Loucy (cell line): ENCODE measurements around the gene SH3PXD2A.

ENCODE experiments used
- EZH2phosphoT487 ChIP-seq: fragments of 200-600 bp; IDR thresholded peaks from 2 replicates; pipeline ENCODE4 v1.6.1; 2018; ENCODE audit warnings: antibody characterized with exemption, mild to moderate bottlenecking, moderate library complexity, borderline replicate concordance
- TF ChIP-seq, protein P1 (sequence below): fragments of 200-600 bp; sonication (generic); conservative IDR thresholded peaks from 2 replicates; pipeline ENCODE4 v1.5.1; 2014; ENCODE audit warnings: mild to moderate bottlenecking, antibody characterized with exemption, low read length

DNA sequence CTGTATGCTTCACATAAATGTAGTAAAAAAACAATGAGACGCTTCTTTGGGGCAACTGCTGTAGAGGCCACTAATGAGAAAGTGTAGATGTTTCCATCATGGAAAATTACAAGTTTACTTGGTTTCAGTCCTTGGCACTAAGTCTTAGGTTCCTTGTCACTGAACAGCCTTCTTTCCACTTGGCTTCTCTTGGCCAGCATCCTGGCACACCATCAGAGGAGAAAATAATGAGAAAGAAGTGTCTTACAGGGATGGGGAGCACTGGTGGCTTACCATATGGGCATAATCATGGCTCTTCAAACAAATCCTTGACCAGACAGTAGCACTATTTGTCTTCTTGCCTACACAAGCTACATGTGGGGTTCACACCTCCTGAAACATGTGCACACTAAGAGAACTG is 22.5 kb upstream of the SH3PXD2A start:
- TF ChIP-seq, protein P1, sequence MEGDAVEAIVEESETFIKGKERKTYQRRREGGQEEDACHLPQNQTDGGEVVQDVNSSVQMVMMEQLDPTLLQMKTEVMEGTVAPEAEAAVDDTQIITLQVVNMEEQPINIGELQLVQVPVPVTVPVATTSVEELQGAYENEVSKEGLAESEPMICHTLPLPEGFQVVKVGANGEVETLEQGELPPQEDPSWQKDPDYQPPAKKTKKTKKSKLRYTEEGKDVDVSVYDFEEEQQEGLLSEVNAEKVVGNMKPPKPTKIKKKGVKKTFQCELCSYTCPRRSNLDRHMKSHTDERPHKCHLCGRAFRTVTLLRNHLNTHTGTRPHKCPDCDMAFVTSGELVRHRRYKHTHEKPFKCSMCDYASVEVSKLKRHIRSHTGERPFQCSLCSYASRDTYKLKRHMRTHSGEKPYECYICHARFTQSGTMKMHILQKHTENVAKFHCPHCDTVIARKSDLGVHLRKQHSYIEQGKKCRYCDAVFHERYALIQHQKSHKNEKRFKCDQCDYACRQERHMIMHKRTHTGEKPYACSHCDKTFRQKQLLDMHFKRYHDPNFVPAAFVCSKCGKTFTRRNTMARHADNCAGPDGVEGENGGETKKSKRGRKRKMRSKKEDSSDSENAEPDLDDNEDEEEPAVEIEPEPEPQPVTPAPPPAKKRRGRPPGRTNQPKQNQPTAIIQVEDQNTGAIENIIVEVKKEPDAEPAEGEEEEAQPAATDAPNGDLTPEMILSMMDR: no peak
- no peak for TF ChIP-seq EZH2phosphoT487
